HCT116 (cell line): Measurements from ENCODE around the gene PCED1A. TPM values are rescaled to one million over a fixed set of nuclear protein-coding genes. Genes with fewer than 3 reads are reported as not detected.

Experiments
- ATAC-seq: fragments of 200-7000 bp; cut with Tn5 transposase; 2 replicates; pipeline ENCODE4 v1.9.1; 2020; ENCODE audit warnings: mild to moderate bottlenecking, moderate library complexity
- BruUV-seq: library from RNA; stranded (reverse); fragments of 400-500 nt; replicated peaks from 2 replicates; lab custom pipeline; 2021; lab: Mats Ljungman, UMichigan
- CTCF ChIA-PET: fragments of 300-600 bp; sonication (Branson Sonifier 250); formaldehyde crosslinking; loops from one replicate; lab custom pipeline; 2021; ENCODE audit warnings: antibody characterized with exemption; lab: Charles Lee
- POLR2A ChIA-PET: fragments of 300-600, 350-600 bp; sonication (Branson Sonifier 250); formaldehyde crosslinking; loops from one replicate; lab custom pipeline; 2021; ENCODE audit warnings: antibody characterized with exemption; lab: Charles Lee
- RAD21 ChIA-PET, 2 experiments: fragments of 300-600 bp; sonication (Branson Sonifier 250); formaldehyde crosslinking; loops; one replicate each; lab custom pipeline; 2023; ENCODE audit warnings: low total read pairs in 2 of 2; ENCODE audit not compliant: uncharacterized antibody in 2 of 2, unreplicated experiment in 2 of 2, low non-redundant PET in 1 of 2; lab: Charles Lee
- DNase-seq: peaks from one replicate; pipeline ENCODE4 v3.0.0-alpha.2; 2010; ENCODE audit warnings: low read depth, low spot score
- H2AFZ ChIP-seq: fragments of 200-600 bp; shearing (Covaris generic), sonication (generic); 2 replicates; pipeline ENCODE4 v1.6.1; 2017; ENCODE audit warnings: low read depth, mixed run types, mixed read lengths, antibody characterized with exemption, low read length; ENCODE audit not compliant: poor library complexity, severe bottlenecking
- H3K27ac ChIP-seq: 2 replicates; pipeline ENCODE4 v1.5.1; 2012; ENCODE audit warnings: low read depth, low read length
- H3K27me3 ChIP-seq: fragments of 200-600 bp; sonication (generic); 2 replicates; pipeline ENCODE4 v1.6.1; 2016; ENCODE audit warnings: mixed run types, low read length, mixed read lengths; ENCODE audit not compliant: insufficient read depth
- H3K36me3 ChIP-seq, 2 experiments: fragments of 200-500 bp in 1 of 2; fragments of 200-600 bp in 1 of 2; sonication (Bioruptor generic) in 1 of 2; sonication (generic) in 1 of 2; 2 replicates each; pipeline versions ENCODE4 v1.5.1 to v1.6.1; 2014 to 2016; ENCODE audit warnings: low read length in 2 of 2, inconsistent platforms in 1 of 2, mixed read lengths in 1 of 2, mixed run types in 1 of 2; ENCODE audit not compliant: insufficient read depth in 2 of 2, control insufficient read depth in 1 of 2
- H3K4me1 ChIP-seq, 2 experiments: fragments of 200-600 bp in 1 of 2; sonication (generic) in 1 of 2; 2 replicates each; pipeline versions ENCODE4 v1.5.1 to v1.6.1; 2012 to 2017; ENCODE audit warnings: low read length in 2 of 2, inconsistent platforms in 1 of 2, mild to moderate bottlenecking in 1 of 2, mixed read lengths in 1 of 2, mixed run types in 1 of 2, moderate library complexity in 1 of 2; ENCODE audit not compliant: insufficient read depth in 2 of 2, control insufficient read depth in 1 of 2
- H3K4me2 ChIP-seq: fragments of 200-600 bp; sonication (generic); 2 replicates; pipeline ENCODE4 v1.6.1; 2017; ENCODE audit warnings: mixed run types, low read length, mixed read lengths
- H3K4me3 ChIP-seq, 2 experiments: fragments of 200-600 bp in 1 of 2; sonication (generic) in 1 of 2; replicated peaks in 1 of 2; 2 replicates each; pipeline ENCODE4 v1.5.1; 2011 to 2016; ENCODE audit warnings: low read length in 2 of 2, control low read depth in 1 of 2, low read depth in 1 of 2, mild to moderate bottlenecking in 1 of 2, mixed read lengths in 1 of 2, mixed run types in 1 of 2
- H3K79me2 ChIP-seq: fragments of 200-600 bp; sonication (generic); 2 replicates; pipeline ENCODE4 v1.6.1; 2017; ENCODE audit warnings: mild to moderate bottlenecking, mixed run types, low read length, moderate library complexity, mixed read lengths; ENCODE audit not compliant: insufficient read depth
- H3K9ac ChIP-seq: fragments of 200-600 bp; sonication (generic); 2 replicates; pipeline ENCODE4 v1.6.1; 2016; ENCODE audit warnings: low read length, mixed read lengths
- H3K9me2 ChIP-seq: fragments of 200-600 bp; sonication (generic), shearing (Covaris generic); 2 replicates; pipeline ENCODE4 v1.6.1; 2017; ENCODE audit warnings: mixed run types, mild to moderate bottlenecking, moderate library complexity; ENCODE audit not compliant: insufficient read depth
- H3K9me3 ChIP-seq, 2 experiments: fragments of 200-500 bp in 1 of 2; fragments of 200-600 bp in 1 of 2; sonication (Bioruptor generic) in 1 of 2; sonication (generic) in 1 of 2; 2 replicates each; pipeline ENCODE4 v1.6.1; 2014 to 2017; ENCODE audit warnings: low read length in 2 of 2, mixed read lengths in 2 of 2, inconsistent platforms in 1 of 2, low read depth in 1 of 2, mild to moderate bottlenecking in 1 of 2, mixed run types in 1 of 2, moderate library complexity in 1 of 2; ENCODE audit not compliant: control insufficient read depth in 1 of 2, insufficient read depth in 1 of 2
- H4K20me1 ChIP-seq: fragments of 200-600 bp; sonication (generic), shearing (Covaris generic); 2 replicates; pipeline ENCODE4 v1.6.1; 2017; ENCODE audit warnings: mixed run types, mild to moderate bottlenecking, moderate library complexity; ENCODE audit not compliant: insufficient read depth
- ATF3 ChIP-seq: IDR thresholded peaks from 2 replicates; pipeline ENCODE4 v1.6.1; 2012
- CBX3 ChIP-seq: IDR thresholded peaks from 2 replicates; pipeline ENCODE4 v1.6.1; 2012; ENCODE audit warnings: low read depth
- CTCF ChIP-seq, 3 experiments: fragments of 200-600 bp in 1 of 3; sonication (generic) in 1 of 3; IDR thresholded peaks in 2 of 3; conservative IDR thresholded peaks in 1 of 3; 2 replicates each; pipeline ENCODE4 v1.5.1; 2012 to 2017; ENCODE audit warnings: low read depth in 2 of 3, low read length in 2 of 3, antibody characterized with exemption in 1 of 3, borderline replicate concordance in 1 of 3, control low read depth in 1 of 3, mild to moderate bottlenecking in 1 of 3, mixed read lengths in 1 of 3, mixed run types in 1 of 3, moderate library complexity in 1 of 3; ENCODE audit not compliant: insufficient read depth in 1 of 3
- EGR1 ChIP-seq: IDR thresholded peaks from 2 replicates; pipeline ENCODE4 v1.6.1; 2012; ENCODE audit warnings: low read depth
- ELF1 ChIP-seq: IDR thresholded peaks from 2 replicates; pipeline ENCODE4 v1.6.1; 2012; ENCODE audit warnings: low read depth, borderline replicate concordance
- EZH2 ChIP-seq: fragments of 200-600 bp; sonication (generic); IDR thresholded peaks from 2 replicates; pipeline ENCODE4 v1.6.1; 2017; ENCODE audit warnings: antibody characterized with exemption, mixed run types
- EZH2phosphoT487 ChIP-seq: fragments of 200-600 bp; IDR thresholded peaks from 2 replicates; pipeline ENCODE4 v1.6.1; 2018; ENCODE audit warnings: antibody characterized with exemption, borderline replicate concordance
- FOSL1 ChIP-seq: IDR thresholded peaks from 2 replicates; pipeline ENCODE4 v1.6.1; 2012; ENCODE audit warnings: low read depth
- JUND ChIP-seq: IDR thresholded peaks from 2 replicates; pipeline ENCODE4 v1.6.1; 2012
- POLR2A ChIP-seq: IDR thresholded peaks from 2 replicates; pipeline ENCODE4 v1.7.0; 2011; ENCODE audit warnings: borderline replicate concordance; ENCODE audit not compliant: insufficient read depth, insufficient read length; ENCODE audit errors: extremely low read depth
- RAD21 ChIP-seq: IDR thresholded peaks from 2 replicates; pipeline ENCODE4 v1.6.1; 2012; ENCODE audit warnings: low read depth, mild to moderate bottlenecking
- REST ChIP-seq: IDR thresholded peaks from 2 replicates; pipeline ENCODE4 v1.6.1; 2012; ENCODE audit warnings: low read depth
- SIN3A ChIP-seq: IDR thresholded peaks from 2 replicates; pipeline ENCODE4 v1.6.1; 2012; ENCODE audit warnings: low read depth
- SP1 ChIP-seq: IDR thresholded peaks from 2 replicates; pipeline ENCODE4 v1.6.1; 2012; ENCODE audit warnings: low read depth
- SRF ChIP-seq: IDR thresholded peaks from 2 replicates; pipeline ENCODE4 v1.6.1; 2012; ENCODE audit warnings: low read depth
- TCF7L2 ChIP-seq: IDR thresholded peaks from 2 replicates; pipeline ENCODE4 v1.7.0; 2011; ENCODE audit warnings: borderline replicate concordance, inconsistent platforms; ENCODE audit not compliant: insufficient read depth, insufficient read length; ENCODE audit errors: extremely low read depth
- ZBTB33 ChIP-seq: IDR thresholded peaks from 2 replicates; pipeline ENCODE4 v1.6.1; 2011; ENCODE audit warnings: mild to moderate bottlenecking, low read length, moderate library complexity; ENCODE audit not compliant: insufficient replicate concordance; ENCODE audit errors: extremely low read depth
- ZFX ChIP-seq: fragments of 450-650 bp; IDR thresholded peaks from 2 replicates; pipeline ENCODE4 v1.6.1; 2017
- ZNF274 ChIP-seq: fragments of 200-500 bp; sonication (Bioruptor generic); IDR thresholded peaks from 2 replicates; pipeline ENCODE4 v1.6.1; 2014; ENCODE audit warnings: mild to moderate bottlenecking, low read depth, low read length, inconsistent platforms
- intact Hi-C: fragments of 100-400 bp; cut with micrococcal nuclease; formaldehyde crosslinking; loops from 2 replicates; pipeline ENCODE4 v1.10.0; 2022
- total RNA-seq: library from RNA; stranded (reverse); gene quantifications from one replicate; pipeline ENCODE4 v1.2.1, GENCODE V29; 2021; ENCODE audit not compliant: unreplicated experiment
- TF ChIP-seq, protein P1 (sequence below): IDR thresholded peaks from 2 replicates; pipeline ENCODE4 v1.6.1; 2012

PCED1A gene
- total RNA-seq, 1 experiment from 2014 or later = 31.8 TPM

DNA sequence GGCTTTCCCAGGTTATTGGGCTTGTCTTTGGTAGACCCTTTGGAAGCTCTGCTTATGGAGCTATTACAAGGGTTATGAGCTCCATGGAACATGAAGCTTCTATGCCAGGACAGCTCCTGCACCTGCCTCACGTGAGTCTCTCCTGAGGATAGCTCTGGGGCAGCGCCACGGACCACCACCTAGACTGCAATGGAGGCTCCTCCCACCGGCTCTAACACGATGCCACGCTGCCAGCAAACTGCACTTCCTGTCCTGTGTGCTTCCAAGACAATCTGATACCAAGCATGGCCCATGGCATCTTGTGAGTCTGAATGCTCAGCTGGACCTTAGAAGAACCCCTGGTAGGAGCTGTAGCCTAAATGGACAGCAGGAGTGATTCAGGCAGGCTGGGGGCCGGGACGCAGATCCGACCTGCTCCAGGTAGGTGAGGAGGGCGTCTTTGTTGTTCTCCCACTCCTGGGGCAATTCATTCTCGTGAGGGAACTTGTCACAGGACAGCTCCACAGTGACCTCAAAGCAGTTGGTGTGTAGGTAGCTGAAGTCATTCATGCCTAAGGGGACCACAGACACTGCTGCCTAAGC is 45.5 kb downstream of the PCED1A start:
- Histone ChIP-seq H3K9ac (no peak overlapping the region), H2AFZ (no peak overlapping the region), H3K4me2 (no peak overlapping the region), H4K20me1 (no peaks in the 10 kb centered on the region), H3K9me3 (no peaks in the 10 kb centered on the region), H3K4me1 (peaks cover 8 to 13% of the 10 kb centered on the region in 2 experiments; a peak in 3 of 4 replicates), H3K9me2 (no peaks in the 10 kb centered on the region), H3K4me3 (no peak overlapping the region), H3K27me3 (peaks cover 8% of the 10 kb centered on the region; the same call in 1 of the 2 replicates), H3K79me2 (no peaks in the 10 kb centered on the region), H3K27ac (no peak overlapping the region), H3K36me3 (no peaks in the 10 kb centered on the region)
- TF ChIP-seq EZH2phosphoT487 (no peak), CBX3 (no peak), EGR1 (no peak), FOSL1 (no peak), POLR2A (no peak), JUND (no peak), CTCF (IDR thresholded peaks at IDR 0.05 in 2 of 3, conservative IDR thresholded peaks at IDR 0.05 in 1 of 3; ENCODE audit: borderline replicate concordance in 1 of 3, insufficient read depth in 1 of 3, low read depth in 2 of 3, low read length in 2 of 3) (no peak), RAD21 (no peak), SIN3A (no peak), REST (no peak), ZNF274 (no peak), ELF1 (no peak), ATF3 (no peak), SP1 (no peak), TCF7L2 (no peak), ZBTB33 (no peak), EZH2 (no peak), ZFX (no peak), SRF (no peak)
- TF ChIP-seq, protein P1, sequence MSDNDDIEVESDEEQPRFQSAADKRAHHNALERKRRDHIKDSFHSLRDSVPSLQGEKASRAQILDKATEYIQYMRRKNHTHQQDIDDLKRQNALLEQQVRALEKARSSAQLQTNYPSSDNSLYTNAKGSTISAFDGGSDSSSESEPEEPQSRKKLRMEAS = no peak
- CTCF ChIA-PET = no interaction called here
- POLR2A ChIA-PET = no interaction called here
- intact Hi-C loops = no loop called here
- RAD21 ChIA-PET = no interaction called here
- no TSS peak for BruUV-seq
- no peak for DNase-seq
- no peak for ATAC-seq
